Lung (tissue), 12 donors: Measurements from ENCODE around the gene CALM3. TPM values are rescaled to one million over a fixed set of nuclear protein-coding genes. Genes with fewer than 3 reads are reported as not detected.

ENCODE experiments used
- ATAC-seq: fragments of 200-7000 bp; cut with Tn5 transposase; one replicate; pipeline ENCODE4 v1.9.1; 2020; ENCODE audit warnings: moderate number of reproducible peaks; ENCODE audit not compliant: insufficient read depth, low FRiP score
- DNase-seq, 3 donors: peaks; one replicate each; pipeline ENCODE4 v3.0.0-alpha.2; 2013 to 2017
- H3K27ac ChIP-seq, 2 donors: one replicate each; pipeline ENCODE4 v1.5.1; 2013; ENCODE audit warnings: mild to moderate bottlenecking in 2 of 2, moderate library complexity in 2 of 2, control low read depth in 1 of 2, inconsistent platforms in 1 of 2, low read depth in 1 of 2, low read length in 1 of 2
- H3K27me3 ChIP-seq, 3 donors: one replicate each; pipeline ENCODE4 v1.5.1; 2013; ENCODE audit warnings: low read length in 2 of 3; ENCODE audit not compliant: control insufficient read depth in 3 of 3, insufficient read depth in 3 of 3
- H3K36me3 ChIP-seq, 4 donors: one replicate each; pipeline ENCODE4 v1.5.1; 2013; ENCODE audit warnings: low read length in 4 of 4, mild to moderate bottlenecking in 1 of 4, moderate library complexity in 1 of 4; ENCODE audit not compliant: control insufficient read depth in 4 of 4, insufficient read depth in 4 of 4
- H3K4me1 ChIP-seq, 5 donors: one replicate each; pipeline ENCODE4 v1.5.1; 2013; ENCODE audit warnings: low read length in 5 of 5, mild to moderate bottlenecking in 2 of 5, moderate library complexity in 1 of 5; ENCODE audit not compliant: control insufficient read depth in 5 of 5, insufficient read depth in 5 of 5
- H3K4me3 ChIP-seq: one replicate; pipeline ENCODE4 v1.5.1; 2013; ENCODE audit warnings: mild to moderate bottlenecking, control low read depth, moderate library complexity
- H3K9ac ChIP-seq, 2 donors: one replicate each; pipeline ENCODE4 v1.5.1; 2013; ENCODE audit warnings: low read length in 2 of 2, control low read depth in 1 of 2; ENCODE audit not compliant: insufficient read depth in 1 of 2
- H3K9me3 ChIP-seq, 4 donors: one replicate each; pipeline ENCODE4 v1.5.1; 2013; ENCODE audit warnings: low read length in 3 of 4, mild to moderate bottlenecking in 1 of 4, moderate library complexity in 1 of 4; ENCODE audit not compliant: control insufficient read depth in 4 of 4, insufficient read depth in 3 of 4
- WGBS, 2 donors: extraction: QIAGEN DNeasy Blood & Tissue Kit; methylation state at CpG; one replicate each; pipeline ENCODE4 v1.1.7; 2013; 5-methylcytosine and 5-hydroxymethylcytosine counted together
- polyA plus RNA-seq, 2 donors: library from polyadenylated mRNA; stranded (reverse); fragments of 200-250 nt; gene quantifications; one replicate each; pipeline ENCODE4 v1.2.1, GENCODE V29; 2013
- total RNA-seq, 2 donors: library from RNA; depleted of rRNA in 1 of 2; stranded (reverse); fragments of >200 nt in 1 of 2; gene quantifications; one replicate each; pipeline ENCODE4 v1.2.1, GENCODE V29; 2014 to 2021
- TF ChIP-seq, protein P1 (sequence below): IDR thresholded peaks from 2 replicates; pipeline ENCODE4 v1.5.1; 2012; ENCODE audit warnings: mild to moderate bottlenecking; ENCODE audit errors: control extremely low read depth, extremely low read depth
- donor health status: control.
- donor health status: control.
- donor health status: Bipolar disorder and iron deficiency.
- donor health status: healthy.
- donor health status: DM: yes; HTN: yes; CAD: no.

CALM3 gene
- total and polyA plus RNA-seq, 4 donors: 126 to 202 (median 162) TPM

DNA sequence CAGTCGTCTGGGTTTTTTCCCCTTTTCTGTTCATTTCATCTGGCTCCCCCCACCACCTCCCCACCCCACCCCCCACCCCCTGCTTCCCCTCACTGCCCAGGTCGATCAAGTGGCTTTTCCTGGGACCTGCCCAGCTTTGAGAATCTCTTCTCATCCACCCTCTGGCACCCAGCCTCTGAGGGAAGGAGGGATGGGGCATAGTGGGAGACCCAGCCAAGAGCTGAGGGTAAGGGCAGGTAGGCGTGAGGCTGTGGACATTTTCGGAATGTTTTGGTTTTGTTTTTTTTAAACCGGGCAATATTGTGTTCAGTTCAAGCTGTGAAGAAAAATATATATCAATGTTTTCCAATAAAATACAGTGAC lies 9.3 kb downstream of the CALM3 start:
- H3K9me3 ChIP-seq: no peaks in the 10 kb centered on the region
- H3K27ac ChIP-seq: no peak overlapping the region
- H3K36me3 ChIP-seq: peaks cover 5 to 52% (median 42%) of the 10 kb centered on the region in 4 donors
- H3K27me3 ChIP-seq: no peaks in the 10 kb centered on the region
- H3K4me1 ChIP-seq: no peaks in the 10 kb centered on the region
- no peak overlapping the region for H3K4me3 ChIP-seq
- DNase-seq (no peak), ATAC-seq (no peak)
- TF ChIP-seq, protein P1, sequence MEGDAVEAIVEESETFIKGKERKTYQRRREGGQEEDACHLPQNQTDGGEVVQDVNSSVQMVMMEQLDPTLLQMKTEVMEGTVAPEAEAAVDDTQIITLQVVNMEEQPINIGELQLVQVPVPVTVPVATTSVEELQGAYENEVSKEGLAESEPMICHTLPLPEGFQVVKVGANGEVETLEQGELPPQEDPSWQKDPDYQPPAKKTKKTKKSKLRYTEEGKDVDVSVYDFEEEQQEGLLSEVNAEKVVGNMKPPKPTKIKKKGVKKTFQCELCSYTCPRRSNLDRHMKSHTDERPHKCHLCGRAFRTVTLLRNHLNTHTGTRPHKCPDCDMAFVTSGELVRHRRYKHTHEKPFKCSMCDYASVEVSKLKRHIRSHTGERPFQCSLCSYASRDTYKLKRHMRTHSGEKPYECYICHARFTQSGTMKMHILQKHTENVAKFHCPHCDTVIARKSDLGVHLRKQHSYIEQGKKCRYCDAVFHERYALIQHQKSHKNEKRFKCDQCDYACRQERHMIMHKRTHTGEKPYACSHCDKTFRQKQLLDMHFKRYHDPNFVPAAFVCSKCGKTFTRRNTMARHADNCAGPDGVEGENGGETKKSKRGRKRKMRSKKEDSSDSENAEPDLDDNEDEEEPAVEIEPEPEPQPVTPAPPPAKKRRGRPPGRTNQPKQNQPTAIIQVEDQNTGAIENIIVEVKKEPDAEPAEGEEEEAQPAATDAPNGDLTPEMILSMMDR: no peak
- H3K9ac ChIP-seq: no peak overlapping the region
- WGBS, 2 donors: 59 to 77% methylated on average over 5 of the region's 5 CpGs

DNA sequence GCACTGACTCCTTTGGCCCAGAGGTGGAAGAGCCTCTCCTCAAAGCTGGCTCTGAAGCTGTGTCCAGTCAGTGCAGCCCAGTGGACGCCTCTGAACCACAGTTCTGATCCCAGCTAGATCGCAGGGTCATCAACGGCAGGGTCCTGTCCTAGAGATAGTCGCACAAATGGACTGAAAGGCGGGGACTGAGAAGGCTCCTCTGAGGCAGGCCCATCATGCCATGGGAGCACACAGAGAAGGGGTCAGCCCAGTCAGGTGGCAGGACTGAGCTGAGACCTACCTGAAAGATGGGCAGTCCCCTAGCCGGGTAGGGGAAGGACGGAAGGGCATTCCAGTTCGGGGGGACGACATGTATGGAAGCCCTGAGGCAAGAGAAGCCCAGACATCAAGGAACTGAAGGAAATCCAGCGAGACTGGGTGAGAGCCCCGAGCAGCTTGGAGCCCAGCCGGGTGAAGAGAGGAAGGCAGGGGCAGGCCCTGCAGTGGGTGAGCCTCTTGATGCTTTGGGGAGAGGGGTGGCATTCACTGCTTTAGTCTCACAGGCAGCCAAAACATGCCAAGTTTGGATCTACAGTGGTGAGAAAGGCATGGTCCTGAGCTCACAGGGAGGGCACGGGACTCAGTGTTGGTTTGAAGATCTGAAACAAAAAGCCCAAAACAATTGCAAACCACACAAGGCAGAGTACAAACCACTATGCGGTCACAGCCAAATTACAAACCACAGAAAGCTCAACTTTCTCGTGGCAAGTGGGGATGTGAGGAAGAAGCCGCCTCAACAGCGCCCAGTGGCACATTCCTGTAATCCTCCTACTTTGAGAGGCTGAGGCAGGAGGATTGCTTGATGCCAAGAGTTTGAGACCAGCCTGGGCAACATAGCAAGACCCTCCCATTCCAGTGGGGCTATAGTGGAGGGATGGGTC lies 10.0 kb downstream of the CALM3 start:
- no peaks in the 10 kb centered on the region for H3K4me1 ChIP-seq
- H3K36me3 ChIP-seq: peaks cover 5 to 45% (median 37%) of the 10 kb centered on the region in 4 donors
- TF ChIP-seq, protein P1: no peak
- 59 to 71% methylated on average over 17 of the region's 17 CpGs for WGBS, 2 donors
- peak in 1 of 3 donors; percentile 10 for DNase-seq
- no peaks in the 10 kb centered on the region for H3K9me3 ChIP-seq
- no peaks in the 10 kb centered on the region for H3K27me3 ChIP-seq
- no peak overlapping the region for H3K27ac ChIP-seq
- ATAC-seq: no peak
- H3K4me3 ChIP-seq: no peak overlapping the region
- no peak overlapping the region for H3K9ac ChIP-seq

DNA sequence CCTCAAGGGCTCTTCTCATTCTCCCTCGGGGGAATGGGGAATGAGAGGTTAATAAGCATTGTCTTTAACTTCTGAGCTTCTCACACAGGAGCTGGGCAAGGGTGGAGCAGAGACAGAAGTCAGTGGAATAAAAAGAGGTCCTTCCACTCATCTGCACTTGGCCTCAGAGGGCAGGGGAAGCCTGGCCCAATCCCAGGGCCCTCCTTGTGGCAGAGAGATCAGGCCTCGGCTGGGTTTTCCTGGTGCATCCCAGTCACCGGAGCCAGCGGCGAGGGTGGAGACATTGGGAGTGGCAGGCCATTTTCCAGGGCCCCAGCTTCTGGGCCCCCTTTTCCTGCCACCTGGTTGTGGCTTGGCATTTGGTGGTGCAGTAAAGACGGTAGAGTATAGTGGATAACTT lies 10.6 kb downstream of the CALM3 start:
- ATAC-seq: no peak
- TF ChIP-seq, protein P1: no peak
- Histone ChIP-seq H3K36me3 (peaks cover 5 to 40% (median 33%) of the 10 kb centered on the region in 4 donors), H3K9me3 (no peaks in the 10 kb centered on the region), H3K27ac (no peak overlapping the region), H3K27me3 (no peaks in the 10 kb centered on the region), H3K9ac (no peak overlapping the region), H3K4me3 (no peak overlapping the region), H3K4me1 (peaks cover 0 to 5% (median 4%) of the 10 kb centered on the region in 5 donors)
- no peak for DNase-seq
- 45 to 64% methylated on average over 6 of the region's 6 CpGs for WGBS, 2 donors
